T-helper 1 cell treated with Interleukin-12 subunit alpha and Interleukin-12 subunit beta and Interleukin-4 antibody, amounts not matched to agents 30 ng/mL and 1 ng/mL, for 36 hours (primary cell): ENCODE results near the gene BRICD5. TPM values are rescaled to one million over a fixed set of nuclear protein-coding genes. Genes with fewer than 3 reads are reported as not detected.

Source experiments
- intact Hi-C: fragments of 100-400 bp; cut with micrococcal nuclease; formaldehyde crosslinking; loops from one replicate; pipeline ENCODE4 v1.15.1; 2024
- total RNA-seq: library from RNA; stranded (reverse); gene quantifications from 2 replicates; pipeline ENCODE4 v1.2.3, GENCODE V29; 2022

Gene BRICD5
- total RNA-seq, 1 donor from 2014 or later = 12.5 TPM

- intact Hi-C loops = loop anchor here (10.0 kb wide), 1 partner anchor 574 kb away; the partner anchor contains the start of gene ELOB
These were observed 10.3 kb downstream of the BRICD5 start for GRCh38 chr16:2200313-2200712.

GRCh38 chr16:2199621-2200139 lies 11.0 kb downstream of the BRICD5 start:
- intact Hi-C loops = loop anchor here (10.0 kb wide), 1 partner anchor 575 kb away; the partner anchor contains the start of gene ELOB

- intact Hi-C loops = no loop called here
These were observed 11.6 kb downstream of the BRICD5 start for GRCh38 chr16:2199095-2199494.

- intact Hi-C loops = no loop called here
These were observed 12.4 kb downstream of the BRICD5 start for GRCh38 chr16:2198283-2198682.

DNA sequence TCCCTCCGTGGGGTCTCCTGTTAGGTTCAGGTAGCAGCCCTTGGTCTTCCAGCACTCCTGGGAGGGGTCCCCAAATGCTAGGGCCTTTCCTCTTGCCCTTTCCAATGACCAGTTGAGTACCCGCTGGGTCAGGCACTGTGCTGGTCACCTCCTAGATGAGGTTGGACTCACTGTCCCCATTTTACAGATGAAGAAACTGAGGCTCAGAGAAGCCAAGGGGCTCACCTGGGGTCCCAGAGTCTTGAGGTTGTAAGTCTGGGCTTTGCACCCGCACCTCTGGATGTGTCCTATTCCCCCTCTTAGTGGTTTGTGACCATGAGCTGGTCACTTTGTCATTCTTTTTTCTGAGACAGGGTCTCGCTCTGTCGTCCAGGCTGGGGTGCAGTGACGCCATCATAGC lies 12.9 kb downstream of the BRICD5 start:
- intact Hi-C loops = no loop called here

DNA sequence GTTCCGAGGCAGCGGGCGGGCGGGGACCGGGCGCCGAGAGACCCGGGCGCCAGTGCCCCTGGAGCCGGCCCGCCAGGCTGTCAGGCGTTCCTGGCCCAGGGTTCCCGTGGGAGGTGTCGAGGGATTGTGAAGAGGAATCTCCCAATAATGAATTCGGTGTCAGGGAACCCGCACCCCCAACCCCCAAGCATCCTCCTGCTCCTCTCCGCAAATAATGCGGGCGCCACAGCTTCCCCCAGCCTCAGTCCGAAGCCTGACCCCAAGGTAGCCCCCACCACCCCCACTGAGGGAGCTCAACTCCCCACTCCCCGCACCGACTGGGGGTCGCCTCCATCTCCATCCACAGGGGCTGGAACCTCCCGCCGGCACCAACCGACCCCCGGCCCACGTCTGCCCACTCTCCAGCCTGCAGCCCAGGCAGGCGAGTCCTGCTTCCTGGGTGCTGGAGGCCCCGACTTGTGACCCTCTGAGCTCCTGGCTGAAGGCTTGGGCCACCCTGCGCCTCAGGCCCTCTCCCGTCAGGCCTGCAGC lies 13.6 kb downstream of the BRICD5 start:
- intact Hi-C loops = no loop called here

- intact Hi-C loops = no loop called here
These were observed 14.3 kb downstream of the BRICD5 start, which contains the start of gene CASKIN1 for GRCh38 chr16:2196162-2196980. Gene CASKIN1 (minus strand): TSS chr16:2196605. CDS start chr16:2196432, 173 bp downstream.

GRCh38 chr16:2195322-2196161 lies 15.1 kb downstream of the BRICD5 start:
- intact Hi-C loops = loop anchor here (1.0 kb wide), 2 partner anchors 56 to 306 kb away; partner anchors contain the start of gene ECI1

GRCh38 chr16:2194852-2195321 lies 15.8 kb downstream of the BRICD5 start:
- intact Hi-C loops = loop anchor here (1.0 to 5.0 kb wide), 3 partner anchors 56 to 306 kb away; partner anchors contain the start of genes CCNF and ECI1

DNA sequence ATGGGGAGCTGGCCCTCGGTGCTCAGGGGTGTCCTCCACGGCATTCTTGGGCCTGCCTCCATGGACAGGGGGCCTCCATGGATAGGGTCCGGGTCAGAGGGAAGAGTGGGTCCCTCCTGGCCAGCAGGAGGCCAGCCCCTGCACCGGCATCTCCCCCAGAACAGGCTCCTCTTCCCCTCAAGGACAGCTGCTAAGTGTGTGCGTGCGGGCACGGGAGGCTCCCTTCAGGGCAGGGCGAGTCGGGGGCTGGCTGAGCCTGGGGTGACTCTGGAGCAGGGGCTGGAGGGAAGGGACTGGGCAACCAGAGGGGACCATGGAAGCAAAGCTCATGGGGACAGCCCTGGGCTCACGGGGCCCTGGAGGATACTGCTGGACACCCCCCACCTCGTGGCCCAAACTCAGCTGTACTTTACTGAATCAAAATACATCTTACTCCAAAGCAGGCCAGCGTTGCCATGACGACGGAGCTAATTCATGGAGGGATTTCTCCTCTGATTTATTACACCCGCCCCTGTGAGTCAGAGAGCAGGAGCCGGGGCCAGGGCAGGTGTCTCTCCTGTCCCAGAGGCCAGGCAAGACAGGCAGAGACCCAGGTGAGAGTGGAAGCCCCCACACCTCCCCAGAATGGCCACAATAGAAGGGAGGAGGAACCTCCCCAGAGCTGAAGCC lies 16.4 kb downstream of the BRICD5 start:
- intact Hi-C loops = loop anchor here (5.0 kb wide), 1 partner anchor 233 kb away; the partner anchor contains the start of gene CCNF

GRCh38 chr16:2191446-2191706 lies 19.3 kb downstream of the BRICD5 start:
- intact Hi-C loops = loop anchor here (5.0 kb wide), 1 partner anchor 236 kb away; the partner anchor contains the start of gene CCNF

GRCh38 chr16:2190659-2191445 lies 19.8 kb downstream of the BRICD5 start:
- intact Hi-C loops = loop anchor here (5.0 kb wide), 1 partner anchor 236 kb away; the partner anchor contains the start of gene CCNF

DNA sequence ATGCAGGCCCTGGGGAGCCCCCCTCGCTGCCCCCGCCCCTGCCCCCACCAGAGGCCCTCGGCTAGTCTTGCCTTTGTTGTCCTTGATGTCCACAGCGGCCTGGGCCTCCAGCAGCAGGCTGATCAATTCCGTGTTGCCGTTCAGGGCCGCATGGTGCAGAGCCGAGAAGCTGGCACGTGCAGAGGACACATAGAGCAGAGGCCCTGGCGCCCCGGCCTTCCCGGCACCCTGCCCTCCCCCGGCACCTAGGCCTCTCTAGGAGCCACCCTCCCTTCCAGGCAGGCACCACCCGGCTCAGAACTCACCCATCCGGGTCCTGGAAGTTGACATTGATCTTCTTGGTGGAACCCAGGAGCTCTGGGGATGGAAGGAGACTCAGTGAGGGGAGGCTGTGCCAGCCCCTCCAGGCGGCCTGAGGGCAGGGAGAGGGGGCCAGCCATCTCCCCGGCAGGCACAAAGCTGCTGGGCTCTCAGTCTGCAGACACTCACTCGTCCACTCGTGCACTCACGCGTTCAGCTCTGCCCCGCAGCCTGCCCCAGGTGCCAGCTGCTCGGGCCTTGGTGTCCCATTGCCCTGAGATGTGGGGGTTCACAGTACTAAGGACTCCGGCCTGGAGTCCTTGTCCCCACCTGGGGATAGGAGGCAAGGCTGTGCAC lies 20.5 kb downstream of the BRICD5 start:
- intact Hi-C loops = loop anchor here (5.0 kb wide), 1 partner anchor 237 kb away; the partner anchor contains the start of gene CCNF

GRCh38 chr16:2189252-2189893 lies 21.3 kb downstream of the BRICD5 start:
- intact Hi-C loops = no loop called here

DNA sequence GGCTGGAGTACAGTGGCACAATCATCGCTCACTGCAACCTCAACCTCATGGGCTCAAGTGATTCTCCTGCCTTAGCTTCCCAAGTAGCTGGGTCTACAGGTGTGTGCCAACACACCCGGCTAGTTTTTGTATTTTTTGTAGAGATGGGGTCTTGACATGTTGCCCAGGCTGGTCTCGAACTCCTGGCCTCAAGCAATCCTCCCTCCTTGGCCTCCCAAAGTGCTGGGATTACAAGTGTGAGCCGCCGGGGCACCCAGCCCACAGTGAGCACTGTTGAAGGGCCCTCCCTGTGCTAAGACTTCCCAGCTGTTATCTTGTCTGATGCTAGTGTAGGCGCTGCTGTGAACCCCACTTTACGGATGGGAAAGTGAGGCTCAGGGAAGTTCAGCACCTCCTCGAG lies 22.3 kb downstream of the BRICD5 start:
- intact Hi-C loops = no loop called here

GRCh38 chr16:2187212-2187611 lies 23.5 kb downstream of the BRICD5 start:
- intact Hi-C loops = no loop called here

- intact Hi-C loops = no loop called here
These were observed 24.2 kb downstream of the BRICD5 start for GRCh38 chr16:2186505-2186904.

DNA sequence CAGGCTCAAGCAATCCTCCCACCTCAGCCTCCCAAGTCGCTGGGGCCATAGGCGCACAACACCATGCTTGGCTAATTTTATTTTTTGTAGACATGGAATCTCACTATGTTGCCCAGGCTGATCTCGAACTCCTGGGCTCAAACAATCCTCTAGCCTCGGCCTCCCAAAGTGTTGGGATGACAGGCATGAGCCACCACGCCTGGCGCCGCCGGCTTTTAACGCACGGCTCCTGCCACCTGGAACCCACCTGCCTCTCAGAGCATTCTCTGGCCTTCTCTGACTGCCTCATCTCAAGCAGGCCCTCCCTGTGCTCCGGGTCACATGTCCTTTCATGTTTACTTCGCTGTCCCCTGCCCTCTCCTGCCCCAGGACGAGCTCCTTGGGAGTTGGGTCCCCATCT lies 24.6 kb downstream of the BRICD5 start:
- intact Hi-C loops = no loop called here

DNA sequence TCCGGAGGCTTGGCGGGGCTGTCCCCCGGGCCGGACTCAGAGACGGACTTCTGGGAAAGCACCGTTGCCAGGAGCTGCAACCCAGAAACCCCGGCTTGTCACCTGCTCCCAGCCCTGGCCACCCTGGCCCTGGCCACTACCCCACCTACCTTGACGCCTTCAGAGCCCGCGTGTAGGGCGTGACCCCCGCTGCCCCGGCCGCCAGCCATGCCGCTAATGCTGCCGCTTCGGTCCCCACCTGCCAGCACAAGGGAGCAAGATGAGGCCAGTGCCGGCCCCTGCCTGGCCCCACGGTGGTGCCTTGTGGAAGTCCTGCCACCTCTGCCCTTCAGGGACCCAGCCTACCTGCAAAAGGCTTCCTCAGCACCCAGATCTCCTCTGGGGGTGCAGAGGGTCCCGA lies 25.7 kb downstream of the BRICD5 start:
- intact Hi-C loops = no loop called here
